AG09319 (cell line): ENCODE results near the gene DDRGK1.
A peak's percentile ranks its signal among the peaks of the same experiment; 100 is the strongest.
"Not testable (repeated sequence)": the region's sequence is repeated elsewhere in the genome, so short reads cannot be mapped to it uniquely, and the experiment has no call there.

Source experiments
- DNase-seq: peaks from one replicate; pipeline ENCODE4 v3.0.0-alpha.2; 2010; ENCODE audit warnings: low read depth; ENCODE audit errors: extremely low read depth
- TF ChIP-seq, protein P1 (sequence below): IDR thresholded peaks from 2 replicates; pipeline ENCODE4 v1.5.1; 2011; ENCODE audit warnings: low read depth, mild to moderate bottlenecking, inconsistent platforms, low read length, moderate library complexity

DDRGK1 gene

DNA sequence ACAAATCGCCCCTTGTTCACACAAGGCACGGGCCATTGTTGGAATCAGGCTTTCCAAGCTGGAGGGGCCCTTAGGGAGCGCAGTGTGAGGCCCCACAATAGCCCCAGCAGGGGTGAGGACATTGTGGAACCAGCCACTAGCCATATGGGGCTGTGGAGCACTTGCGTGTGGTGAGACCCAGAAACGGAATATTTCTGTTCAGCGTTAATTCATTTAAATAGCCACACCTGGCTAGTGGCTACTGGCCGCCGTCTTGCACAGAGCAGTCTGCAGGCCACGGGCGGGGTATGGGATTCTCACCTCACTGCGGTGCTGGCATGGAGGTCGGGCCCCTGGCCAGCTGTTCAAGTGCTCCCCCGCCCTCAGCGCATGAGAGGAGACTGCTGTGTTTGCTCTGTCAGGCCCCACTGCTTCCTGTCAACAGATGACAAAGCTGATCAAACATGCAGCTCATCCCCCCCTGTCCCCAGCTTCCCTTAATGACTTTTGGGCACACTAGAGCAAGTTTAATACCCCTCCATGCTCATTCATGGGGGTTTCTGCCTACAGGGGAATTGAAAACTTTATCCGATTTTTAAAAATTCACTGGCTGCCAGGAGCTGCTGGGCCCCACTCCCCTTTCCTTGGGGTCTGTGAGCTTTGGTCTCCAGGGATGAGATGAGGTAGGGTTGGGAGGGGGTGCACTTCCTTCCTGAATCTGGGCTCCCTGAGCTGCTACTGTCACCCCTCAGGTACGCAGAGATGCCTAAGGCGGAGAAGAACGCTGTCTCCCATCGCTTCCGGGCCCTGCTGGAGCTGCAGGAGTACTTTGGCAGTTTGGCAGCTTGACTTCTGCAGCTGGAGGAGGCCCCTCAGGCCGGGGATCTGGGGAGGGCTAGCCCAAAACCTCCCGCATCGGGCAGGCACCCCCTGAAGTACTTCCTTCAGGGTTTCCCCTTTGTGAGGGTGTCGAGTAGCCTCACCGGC, 18.4 kb upstream of the DDRGK1 start:
- DNase-seq: no peak
- TF ChIP-seq, protein P1, sequence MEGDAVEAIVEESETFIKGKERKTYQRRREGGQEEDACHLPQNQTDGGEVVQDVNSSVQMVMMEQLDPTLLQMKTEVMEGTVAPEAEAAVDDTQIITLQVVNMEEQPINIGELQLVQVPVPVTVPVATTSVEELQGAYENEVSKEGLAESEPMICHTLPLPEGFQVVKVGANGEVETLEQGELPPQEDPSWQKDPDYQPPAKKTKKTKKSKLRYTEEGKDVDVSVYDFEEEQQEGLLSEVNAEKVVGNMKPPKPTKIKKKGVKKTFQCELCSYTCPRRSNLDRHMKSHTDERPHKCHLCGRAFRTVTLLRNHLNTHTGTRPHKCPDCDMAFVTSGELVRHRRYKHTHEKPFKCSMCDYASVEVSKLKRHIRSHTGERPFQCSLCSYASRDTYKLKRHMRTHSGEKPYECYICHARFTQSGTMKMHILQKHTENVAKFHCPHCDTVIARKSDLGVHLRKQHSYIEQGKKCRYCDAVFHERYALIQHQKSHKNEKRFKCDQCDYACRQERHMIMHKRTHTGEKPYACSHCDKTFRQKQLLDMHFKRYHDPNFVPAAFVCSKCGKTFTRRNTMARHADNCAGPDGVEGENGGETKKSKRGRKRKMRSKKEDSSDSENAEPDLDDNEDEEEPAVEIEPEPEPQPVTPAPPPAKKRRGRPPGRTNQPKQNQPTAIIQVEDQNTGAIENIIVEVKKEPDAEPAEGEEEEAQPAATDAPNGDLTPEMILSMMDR: no peak

DNA sequence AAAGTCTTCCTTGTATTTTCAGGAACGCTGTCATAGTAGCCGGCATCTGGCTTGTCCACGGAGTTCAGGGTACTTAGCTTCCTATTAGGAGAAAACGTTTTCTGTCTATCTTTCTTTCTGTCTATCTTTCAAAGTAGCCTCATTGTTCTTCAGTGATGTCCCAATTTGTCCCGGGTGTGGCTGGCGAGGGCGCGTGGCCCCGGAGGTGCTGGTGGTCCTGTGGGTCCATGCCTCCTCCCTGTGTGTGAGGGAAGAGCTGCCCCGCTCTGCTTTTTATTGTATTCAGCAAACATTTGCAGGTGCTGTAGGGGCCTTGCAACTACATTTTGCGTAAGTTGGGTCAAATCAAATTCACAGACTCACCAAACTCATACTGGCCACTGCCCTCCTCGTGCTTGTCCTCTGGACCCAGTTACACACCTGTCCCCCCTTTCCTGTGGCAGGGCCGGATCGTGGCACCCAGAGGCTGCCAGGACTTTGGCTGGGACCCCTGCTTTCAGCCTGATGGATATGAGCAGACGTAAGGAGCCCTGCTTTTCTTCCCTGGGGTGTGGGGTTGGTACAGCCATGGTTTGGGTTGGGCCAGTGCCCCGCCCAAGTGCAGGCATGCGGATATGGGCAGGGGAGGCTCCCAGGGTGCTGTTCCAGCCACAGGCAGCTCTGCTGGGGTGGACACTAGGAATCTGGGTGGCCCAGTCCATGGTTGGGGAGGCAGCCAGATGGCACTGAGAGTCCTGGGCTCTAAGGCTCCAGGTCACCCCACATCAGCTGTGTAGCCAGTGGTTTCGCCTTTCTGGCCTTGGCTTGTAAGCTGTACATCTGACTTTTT, 17.1 kb upstream of the DDRGK1 start:
- DNase-seq: no peak

DNA sequence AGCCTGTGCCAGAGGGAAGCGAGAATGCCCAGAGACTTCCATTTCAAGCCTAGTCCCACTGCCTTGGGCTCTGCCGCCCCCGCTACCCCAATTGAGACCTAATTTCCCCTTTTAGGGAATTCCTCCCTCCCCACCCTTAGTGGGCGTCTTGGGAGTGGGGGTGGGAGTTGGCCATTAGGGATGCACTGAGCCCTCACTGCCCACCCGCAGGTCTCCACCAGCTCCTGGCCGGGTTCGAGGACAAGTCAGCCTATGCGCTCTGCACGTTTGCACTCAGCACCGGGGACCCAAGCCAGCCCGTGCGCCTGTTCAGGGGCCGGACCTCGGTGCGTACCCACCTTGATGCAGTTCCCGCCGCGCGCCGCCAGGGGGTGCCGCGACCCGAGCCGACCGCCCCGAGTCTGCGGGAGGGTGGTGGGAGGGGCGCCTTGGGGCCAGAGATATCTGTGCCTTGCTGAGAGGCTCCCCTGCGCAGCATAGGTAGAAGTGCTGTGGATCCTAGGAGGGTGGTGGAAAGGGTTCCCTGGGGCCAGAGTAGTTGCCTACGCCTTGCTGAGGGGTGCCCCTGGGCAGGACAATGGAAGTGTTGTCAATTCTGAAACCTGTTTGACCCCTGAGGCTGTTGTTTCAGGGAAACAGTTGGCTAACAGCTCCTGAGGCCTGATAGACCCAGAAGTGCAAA, 14.0 kb upstream of the DDRGK1 start:
- no peak for DNase-seq
- TF ChIP-seq, protein P1: peak; percentile 83

More for the DNA sequence above, 17.1 kb upstream of the DDRGK1 start:
- TF ChIP-seq, protein P1: no peak

DNA sequence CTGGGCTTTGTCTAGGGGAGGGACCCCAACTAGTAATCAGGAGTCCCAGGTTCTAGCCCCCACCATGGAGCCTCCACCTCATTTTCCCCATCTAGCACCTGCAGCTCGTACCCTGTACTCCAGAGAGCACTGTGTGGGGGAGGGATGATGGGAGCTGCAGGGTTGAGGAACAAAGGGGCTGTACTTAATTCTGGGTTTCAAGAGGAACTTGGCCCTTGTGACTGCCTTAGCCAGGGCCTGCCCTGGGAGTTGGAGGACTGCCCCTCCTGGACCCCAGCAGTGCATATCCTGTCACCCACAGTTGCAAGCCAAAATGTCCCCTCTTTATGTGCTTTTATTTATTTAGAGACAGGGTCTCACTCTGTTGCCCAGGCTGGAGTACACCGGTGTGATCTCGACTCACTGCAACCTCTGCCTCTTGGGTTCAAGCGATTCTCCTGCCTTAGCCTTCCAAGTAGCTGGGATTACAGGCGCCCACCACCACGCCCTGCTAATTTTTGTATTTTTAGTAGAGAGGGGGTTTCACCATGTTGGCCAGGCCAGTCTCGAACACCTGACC, 11.0 kb upstream of the DDRGK1 start:
- not testable (repeated sequence) for DNase-seq

DNA sequence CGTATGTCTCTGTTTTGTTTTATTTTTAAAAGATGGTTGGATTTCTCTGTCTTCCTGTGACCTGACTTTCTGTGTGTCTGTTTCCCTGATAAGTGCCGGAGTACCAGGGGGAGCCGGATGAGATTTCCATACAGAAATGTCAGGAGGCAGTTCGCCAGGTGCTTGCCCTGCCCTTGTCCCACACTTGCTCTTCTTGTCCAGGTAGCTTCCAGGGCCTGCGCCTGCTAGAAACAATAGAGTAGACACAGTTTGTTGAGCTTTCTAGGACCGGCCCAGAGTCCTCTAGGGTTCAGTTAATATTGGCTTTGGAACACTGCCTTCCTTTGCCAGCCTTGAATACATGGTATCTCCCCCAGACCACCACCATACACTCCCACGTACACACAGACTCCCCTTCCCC, 8.7 kb upstream of the DDRGK1 start:
- TF ChIP-seq, protein P1: no peak
- DNase-seq: no peak

DNA sequence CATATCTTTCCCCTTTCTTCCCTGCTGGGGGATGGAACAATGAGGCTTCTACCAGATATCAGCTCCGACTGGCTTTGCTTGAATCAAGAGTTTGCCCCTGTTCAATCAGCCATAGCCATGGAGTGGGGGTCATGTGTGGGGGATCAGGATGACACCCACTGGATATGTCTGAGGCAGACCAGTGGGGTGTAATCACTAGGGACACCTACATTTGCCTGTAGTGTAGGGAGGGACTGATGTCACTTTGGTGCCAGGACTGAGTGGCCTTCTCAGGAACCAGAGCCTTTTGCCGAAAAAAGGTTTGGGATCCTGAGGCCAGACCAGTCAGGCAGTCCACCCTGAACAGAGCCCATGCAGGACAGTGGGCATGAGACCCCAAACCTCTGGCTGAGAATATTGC, 5.9 kb upstream of the DDRGK1 start:
- DNase-seq: no peak
- TF ChIP-seq, protein P1: no peak

DNA sequence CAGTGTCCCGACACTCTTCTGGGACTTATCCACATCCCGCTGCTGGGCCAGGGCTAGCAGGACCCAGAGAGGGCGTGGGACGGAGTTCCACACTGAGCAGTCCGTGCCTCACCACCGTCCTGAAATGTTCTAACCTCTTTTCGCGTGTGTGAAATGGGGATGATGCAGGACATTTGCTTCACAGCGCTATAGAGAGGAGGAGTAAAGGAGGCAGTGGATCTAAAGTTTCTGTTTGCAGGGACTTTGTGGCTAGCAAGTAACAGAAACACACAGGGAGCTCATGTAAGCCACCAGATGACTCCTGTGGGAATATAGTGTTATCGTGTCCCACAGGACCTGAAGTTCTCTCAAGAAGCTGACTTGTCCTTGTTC, 5.5 kb upstream of the DDRGK1 start:
- TF ChIP-seq, protein P1: no peak

More for the DNA sequence above, 5.5 kb upstream of the DDRGK1 start:
- DNase-seq: no peak
